GM21576 (cell line): ENCODE measurements around the gene ATP6V0D1.

Experiments
- ATAC-seq: cut with Tn5 transposase; IDR thresholded peaks from one replicate; pipeline ENCODE4 v1.9.1; 2021; ENCODE audit warnings: mild to moderate bottlenecking, moderate library complexity; ENCODE audit not compliant: unreplicated experiment

ATP6V0D1 gene

GRCh38 chr16:67463691-67464090, 17.3 kb downstream of the ATP6V0D1 start:
- no peak for ATAC-seq

- ATAC-seq = no peak
Observed at GRCh38 chr16:67463059-67463458, 17.9 kb downstream of the ATP6V0D1 start.

GRCh38 chr16:67462279-67462655, 18.7 kb downstream of the ATP6V0D1 start:
- no peak for ATAC-seq

- no peak for ATAC-seq
Observed at GRCh38 chr16:67461600-67462278, 19.2 kb downstream of the ATP6V0D1 start.

GRCh38 chr16:67460961-67461360, 20.0 kb downstream of the ATP6V0D1 start:
- ATAC-seq = no peak

GRCh38 chr16:67460168-67460567, 20.8 kb downstream of the ATP6V0D1 start:
- no peak for ATAC-seq

- ATAC-seq = no peak
Observed at GRCh38 chr16:67459861-67460150, 21.2 kb downstream of the ATP6V0D1 start.

GRCh38 chr16:67459066-67459860, 21.7 kb downstream of the ATP6V0D1 start:
- no peak for ATAC-seq

- ATAC-seq = no peak
Observed at GRCh38 chr16:67458121-67458641, 22.8 kb downstream of the ATP6V0D1 start.

GRCh38 chr16:67457611-67458010, 23.3 kb downstream of the ATP6V0D1 start:
- ATAC-seq = no peak

GRCh38 chr16:67456391-67457081, 24.4 kb downstream of the ATP6V0D1 start:
- no peak for ATAC-seq

GRCh38 chr16:67454852-67455251, 26.1 kb downstream of the ATP6V0D1 start:
- ATAC-seq = no peak

GRCh38 chr16:67454104-67454503, 26.9 kb downstream of the ATP6V0D1 start:
- no peak for ATAC-seq

GRCh38 chr16:67451704-67452435, 29.1 kb downstream of the ATP6V0D1 start:
- ATAC-seq = no peak

GRCh38 chr16:67451061-67451703, 29.8 kb downstream of the ATP6V0D1 start:
- ATAC-seq = no peak

GRCh38 chr16:67449739-67450138, 31.2 kb downstream of the ATP6V0D1 start:
- no peak for ATAC-seq

GRCh38 chr16:67449336-67449735, 31.6 kb downstream of the ATP6V0D1 start:
- no peak for ATAC-seq

- ATAC-seq = no peak
Observed at GRCh38 chr16:67448580-67448979, 32.4 kb downstream of the ATP6V0D1 start.

GRCh38 chr16:67447508-67448076, 33.4 kb downstream of the ATP6V0D1 start:
- no peak for ATAC-seq

GRCh38 chr16:67446968-67447507, 33.9 kb downstream of the ATP6V0D1 start:
- ATAC-seq = no peak
